Neural cell (in vitro differentiated cells): Measurements from ENCODE around the gene MAPK7. TPM values are rescaled to one million over a fixed set of nuclear protein-coding genes. Genes with fewer than 3 reads are reported as not detected.

Experiments
- H2AFZ ChIP-seq: fragments of 200-600, 300-800 bp; sonication (generic), shearing (Covaris generic); 2 replicates; pipeline ENCODE4 v1.6.0; 2014; ENCODE audit warnings: low read depth, mild to moderate bottlenecking, antibody characterized with exemption, low read length, moderate library complexity
- H3F3A ChIP-seq: fragments of 200-600 bp; shearing (Covaris generic); 2 replicates; pipeline ENCODE4 v1.6.1; 2016; ENCODE audit warnings: mild to moderate bottlenecking, moderate library complexity, mixed read lengths, antibody characterized with exemption, low read length; ENCODE audit not compliant: insufficient read depth, poor library complexity, severe bottlenecking
- H3K27ac ChIP-seq: fragments of 200-600, 300-800 bp; sonication (generic), shearing (Covaris generic); 2 replicates; pipeline ENCODE4 v1.5.1; 2014; ENCODE audit warnings: mild to moderate bottlenecking, low read length, moderate library complexity
- H3K27me3 ChIP-seq: fragments of 300-800, 200-600 bp; sonication (generic), shearing (Covaris generic); 2 replicates; pipeline ENCODE4 v1.6.0; 2014; ENCODE audit warnings: mild to moderate bottlenecking, low read depth, low read length, moderate library complexity; ENCODE audit not compliant: insufficient read depth
- H3K36me3 ChIP-seq: fragments of 300-800, 200-600 bp; sonication (generic), shearing (Covaris generic); 2 replicates; pipeline ENCODE4 v1.5.1; 2014; ENCODE audit warnings: mild to moderate bottlenecking, antibody characterized with exemption, low read length, moderate library complexity; ENCODE audit not compliant: insufficient read depth
- H3K4me2 ChIP-seq: fragments of 300-800, 200-600 bp; sonication (generic), shearing (Covaris generic); 2 replicates; pipeline ENCODE4 v1.6.0; 2014; ENCODE audit warnings: mild to moderate bottlenecking, low read length
- H3K4me3 ChIP-seq: fragments of 300-800, 200-600 bp; sonication (generic), shearing (Covaris generic); 2 replicates; pipeline ENCODE4 v1.5.1; 2014; ENCODE audit warnings: mild to moderate bottlenecking, low read length, moderate library complexity
- H3K79me2 ChIP-seq: fragments of 200-600 bp; shearing (Covaris generic); replicated peaks from 2 replicates; pipeline ENCODE4 v1.6.0; 2014; ENCODE audit warnings: mild to moderate bottlenecking, low read length, moderate library complexity; ENCODE audit not compliant: insufficient read depth
- H3K9ac ChIP-seq: fragments of 300-800, 200-600 bp; sonication (generic), shearing (Covaris generic); 2 replicates; pipeline ENCODE4 v1.6.1; 2016; ENCODE audit warnings: mild to moderate bottlenecking, low read length, mixed read lengths
- H3K9me2 ChIP-seq: fragments of 200-600 bp; shearing (Covaris generic); 2 replicates; pipeline ENCODE4 v1.6.1; 2016; ENCODE audit warnings: mild to moderate bottlenecking, low read length, mixed read lengths; ENCODE audit not compliant: insufficient read depth
- H3K9me3 ChIP-seq: fragments of 200-600, 300-800 bp; sonication (generic), shearing (Covaris generic); 2 replicates; pipeline ENCODE4 v1.6.1; 2016; ENCODE audit warnings: mild to moderate bottlenecking, mixed run types, low read length, moderate library complexity, mixed read lengths
- H4K20me1 ChIP-seq: fragments of 200-600 bp; shearing (Covaris generic); 2 replicates; pipeline ENCODE4 v1.6.1; 2016; ENCODE audit warnings: mild to moderate bottlenecking, mixed run types; ENCODE audit not compliant: insufficient read depth
- CTCF ChIP-seq: fragments of 450-650 bp; IDR thresholded peaks from 2 replicates; pipeline ENCODE4 v1.5.1; 2014; ENCODE audit warnings: antibody characterized with exemption, mild to moderate bottlenecking, moderate library complexity; ENCODE audit not compliant: poor library complexity, severe bottlenecking
- EP300 ChIP-seq: fragments of 450-650 bp; conservative IDR thresholded peaks from 2 replicates; pipeline ENCODE4 v1.6.1; 2014; ENCODE audit warnings: antibody characterized with exemption, mild to moderate bottlenecking, moderate library complexity; ENCODE audit not compliant: poor library complexity, severe bottlenecking
- EZH2 ChIP-seq: fragments of 200-600, 300-800 bp; shearing (Covaris generic), sonication (generic); IDR thresholded peaks from 2 replicates; pipeline ENCODE4 v1.6.1; 2014; ENCODE audit warnings: antibody characterized with exemption, low read length, borderline replicate concordance, mild to moderate bottlenecking; ENCODE audit not compliant: insufficient read depth, poor library complexity, severe bottlenecking
- MXI1 ChIP-seq: fragments of 450-650 bp; conservative IDR thresholded peaks from 2 replicates; pipeline ENCODE4 v1.6.1; 2014; ENCODE audit warnings: antibody characterized with exemption, mild to moderate bottlenecking; ENCODE audit not compliant: poor library complexity, severe bottlenecking
- POLR2AphosphoS5 ChIP-seq: IDR thresholded peaks from 2 replicates; pipeline ENCODE4 v1.6.1; 2012
- RAD21 ChIP-seq: fragments of 450-650 bp; conservative IDR thresholded peaks from 2 replicates; pipeline ENCODE4 v1.6.1; 2014; ENCODE audit warnings: antibody characterized with exemption, mild to moderate bottlenecking, moderate library complexity
- REST ChIP-seq: IDR thresholded peaks from 2 replicates; pipeline ENCODE4 v1.6.1; 2012; ENCODE audit warnings: borderline replicate concordance
- SMC3 ChIP-seq: fragments of 450-650 bp; conservative IDR thresholded peaks from 2 replicates; pipeline ENCODE4 v1.6.1; 2014; ENCODE audit warnings: antibody characterized with exemption, mild to moderate bottlenecking, moderate library complexity; ENCODE audit not compliant: poor library complexity
- TAF1 ChIP-seq: IDR thresholded peaks from 2 replicates; pipeline ENCODE4 v1.6.1; 2012; ENCODE audit warnings: low read depth
- polyA plus RNA-seq: library from polyadenylated mRNA; depleted of rRNA; stranded (reverse); fragments of >200 nt; gene quantifications from 2 replicates; pipeline ENCODE4 v1.2.3, GENCODE V29; 2014

The MAPK7 gene
- polyA plus RNA-seq, 1 donor from 2014 or later, result 18.8 TPM

GRCh38 chr17:19343256-19343630 is 35.1 kb upstream of the MAPK7 start:
- Histone ChIP-seq H3K9me3 (no peaks in the 10 kb centered on the region), H4K20me1 (no peaks in the 10 kb centered on the region), H3K27me3 (no peaks in the 10 kb centered on the region), H3K79me2 (no peaks in the 10 kb centered on the region), H3K9me2 (no peaks in the 10 kb centered on the region), H3K27ac (no peak overlapping the region), H3K36me3 (no peaks in the 10 kb centered on the region), H3K9ac (no peak overlapping the region), H3K4me2 (no peak overlapping the region), H2AFZ (no peak overlapping the region), H3F3A (no peaks in the 10 kb centered on the region), H3K4me3 (no peak overlapping the region)
- TF ChIP-seq TAF1 (no peak), EZH2 (no peak), RAD21 (no peak), MXI1 (no peak), CTCF (no peak), SMC3 (no peak), EP300 (no peak), POLR2AphosphoS5 (no peak), REST (no peak)

- Histone ChIP-seq H3K27ac (no peak overlapping the region), H3F3A (no peaks in the 10 kb centered on the region), H3K9me2 (no peaks in the 10 kb centered on the region), H3K4me3 (no peak overlapping the region), H3K36me3 (no peaks in the 10 kb centered on the region), H3K79me2 (no peaks in the 10 kb centered on the region), H4K20me1 (no peaks in the 10 kb centered on the region), H3K9ac (no peak overlapping the region), H3K4me2 (no peak overlapping the region), H3K9me3 (no peaks in the 10 kb centered on the region), H2AFZ (no peak overlapping the region), H3K27me3 (no peaks in the 10 kb centered on the region)
- no peak for TF ChIP-seq EZH2
- no peak for TF ChIP-seq CTCF
- no peak for TF ChIP-seq POLR2AphosphoS5
- TF ChIP-seq MXI1, result no peak
- no peak for TF ChIP-seq TAF1
- TF ChIP-seq RAD21, result no peak
- TF ChIP-seq EP300, result no peak
- TF ChIP-seq REST, result no peak
- no peak for TF ChIP-seq SMC3
These were observed 34.6 kb upstream of the MAPK7 start for GRCh38 chr17:19343671-19344151.
